Upper lobe of right lung (tissue), 1 donor: ENCODE results near the gene GXYLT1. TPM values are rescaled to one million over a fixed set of nuclear protein-coding genes. Genes with fewer than 3 reads are reported as not detected.

Experiments used
- ATAC-seq: fragments of 200-7000 bp; cut with Tn5 transposase; one replicate; pipeline ENCODE4 v1.9.1; 2020; ENCODE audit warnings: mild to moderate bottlenecking, moderate library complexity
- DNase-seq: peaks from one replicate; pipeline ENCODE4 v3.0.0-alpha.2; 2020
- H3K27ac ChIP-seq: fragments of 200-600 bp; one replicate; pipeline ENCODE4 v1.8.0; 2022
- H3K27me3 ChIP-seq: fragments of 200-600 bp; one replicate; pipeline ENCODE4 v1.8.0; 2022; ENCODE audit warnings: mild to moderate bottlenecking
- H3K36me3 ChIP-seq: fragments of 200-600 bp; one replicate; pipeline ENCODE4 v1.8.0; 2022
- H3K4me1 ChIP-seq: fragments of 200-600 bp; one replicate; pipeline ENCODE4 v1.8.0; 2022
- H3K4me3 ChIP-seq: fragments of 200-600 bp; one replicate; pipeline ENCODE4 v1.8.0; 2022; ENCODE audit warnings: mild to moderate bottlenecking
- H3K9me3 ChIP-seq: fragments of 200-600 bp; one replicate; pipeline ENCODE4 v1.8.0; 2022
- CTCF ChIP-seq: fragments of 200-600 bp; IDR thresholded peaks from one replicate; pipeline ENCODE4 v1.8.0; 2022; ENCODE audit warnings: antibody characterized with exemption
- intact Hi-C: fragments of 100-400 bp; cut with DNase I; formaldehyde crosslinking; loops from one replicate; pipeline ENCODE4 v1.11.0; 2022
- total RNA-seq: library from RNA; stranded (reverse); fragmentation: NEBNext Ultra II Directional; extraction: Animal tissue kit (Norgen Biotek cat#: 25700); gene quantifications from one replicate; pipeline ENCODE4 v1.2.1, GENCODE V29; 2021
- donor health status: DM: no; HTN: yes; CAD: no; lungs with severe emphysema.

Gene GXYLT1
- total RNA-seq, 1 donor from 2014 or later = 15.7 TPM

- ATAC-seq (no peak), DNase-seq (no peak)
- Histone ChIP-seq H3K9me3 (no peaks in the 10 kb centered on the region), H3K4me1 (no peaks in the 10 kb centered on the region), H3K27me3 (no peaks in the 10 kb centered on the region), H3K4me3 (no peak overlapping the region), H3K27ac (no peak overlapping the region), H3K36me3 (no peaks in the 10 kb centered on the region)
- no peak for TF ChIP-seq CTCF
- intact Hi-C loops = no loop called here
Measured at GRCh38 chr12:42039577-42039976, 105.1 kb downstream of the GXYLT1 start.

- ATAC-seq = no peak
- Histone ChIP-seq H3K4me1 (no peaks in the 10 kb centered on the region), H3K4me3 (no peak overlapping the region), H3K9me3 (no peaks in the 10 kb centered on the region), H3K36me3 (no peaks in the 10 kb centered on the region), H3K27me3 (no peaks in the 10 kb centered on the region), H3K27ac (no peak overlapping the region)
- no peak for DNase-seq
- TF ChIP-seq CTCF = no peak
- intact Hi-C loops = no loop called here
Measured at GRCh38 chr12:42039176-42039575, 105.5 kb downstream of the GXYLT1 start.

- no peak for TF ChIP-seq CTCF
- no peak overlapping the region for H3K4me3 ChIP-seq
- H3K27ac ChIP-seq = no peak overlapping the region
- no peaks in the 10 kb centered on the region for H3K4me1 ChIP-seq
- no peaks in the 10 kb centered on the region for H3K36me3 ChIP-seq
- ATAC-seq (no peak), DNase-seq (no peak)
- intact Hi-C loops = no loop called here
- H3K27me3 ChIP-seq = no peaks in the 10 kb centered on the region
- no peaks in the 10 kb centered on the region for H3K9me3 ChIP-seq
Measured at GRCh38 chr12:42031847-42032564, 112.7 kb downstream of the GXYLT1 start.

Other genes starting within 250 kb of the GXYLT1 start
- gene YAF2, start 93.4 kb upstream of the GXYLT1 start, total RNA-seq = 28.0 TPM
- 36.2 TPM for gene ZCRB1, start 181.2 kb upstream of the GXYLT1 start, total RNA-seq
- gene PPHLN1, start 181.3 kb upstream of the GXYLT1 start, total RNA-seq = 41.8 TPM